GM19463 (cell line): ENCODE measurements around the gene TEPSIN.

ENCODE experiments used
- ATAC-seq: cut with Tn5 transposase; IDR thresholded peaks from one replicate; pipeline ENCODE4 v1.9.1; 2021; ENCODE audit warnings: mild to moderate bottlenecking, moderate library complexity; ENCODE audit not compliant: unreplicated experiment

Gene TEPSIN

DNA sequence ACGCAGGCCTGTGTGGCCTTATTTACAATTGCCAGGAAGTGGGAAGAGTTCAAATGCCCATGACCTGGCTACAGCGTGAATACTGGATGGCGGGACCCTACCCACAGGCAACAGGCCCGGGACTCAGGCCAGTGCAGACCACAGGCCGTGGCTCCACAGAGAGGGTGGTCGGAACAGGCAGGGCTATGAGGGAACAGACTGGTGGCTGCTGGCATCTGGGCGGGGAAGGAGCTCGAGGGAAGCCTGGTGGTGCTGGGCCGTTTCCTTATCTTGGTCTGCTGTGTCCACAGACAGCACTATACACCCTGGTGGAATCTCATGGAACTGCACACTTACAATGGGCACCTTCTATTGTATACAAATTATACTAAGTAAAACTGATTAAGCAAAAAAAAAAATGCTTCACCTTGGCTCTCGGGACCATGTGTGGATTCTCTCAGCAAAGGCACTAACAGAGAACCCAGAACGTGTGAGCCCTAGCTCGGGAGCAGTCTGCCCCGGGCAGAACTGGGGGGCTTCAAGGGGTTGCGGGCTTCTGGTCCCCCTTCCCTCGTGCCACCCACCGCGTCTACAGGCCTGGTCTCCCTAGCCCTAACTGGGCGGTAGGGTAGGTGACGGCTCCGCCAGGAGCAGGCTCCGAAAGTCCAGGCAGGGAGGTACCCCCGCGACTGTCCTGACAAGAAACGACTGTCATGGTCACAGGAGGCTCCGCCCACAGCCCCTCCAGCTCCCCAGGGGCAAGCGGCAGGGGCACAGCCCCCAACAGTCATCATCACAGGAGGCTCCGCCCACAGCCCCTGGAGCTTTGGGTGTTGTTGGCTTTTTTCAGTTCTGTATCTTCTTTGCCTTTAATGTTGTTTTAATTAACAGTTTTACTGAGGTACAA is 37.9 kb downstream of the TEPSIN start:
- ATAC-seq: no peak

DNA sequence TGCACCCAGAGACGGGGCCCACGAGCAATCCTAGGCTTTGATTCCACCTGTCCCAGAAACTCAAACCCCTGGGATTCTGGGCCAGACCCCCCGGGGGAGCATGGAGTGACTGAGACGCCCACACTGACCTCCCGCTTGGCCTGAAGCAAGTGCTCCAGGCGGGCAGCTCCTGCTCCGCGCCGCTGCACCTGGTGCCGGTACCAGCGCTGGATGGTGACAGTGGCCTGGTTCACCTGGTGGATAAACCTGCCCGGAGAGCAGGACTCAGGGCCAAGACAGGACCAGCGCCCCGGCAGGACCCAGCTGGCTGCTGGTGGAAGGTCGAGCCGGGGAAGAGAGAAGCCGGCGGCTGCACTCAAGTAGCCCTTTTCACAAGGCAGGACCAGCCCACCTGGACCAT is 38.7 kb downstream of the TEPSIN start:
- no peak for ATAC-seq

DNA sequence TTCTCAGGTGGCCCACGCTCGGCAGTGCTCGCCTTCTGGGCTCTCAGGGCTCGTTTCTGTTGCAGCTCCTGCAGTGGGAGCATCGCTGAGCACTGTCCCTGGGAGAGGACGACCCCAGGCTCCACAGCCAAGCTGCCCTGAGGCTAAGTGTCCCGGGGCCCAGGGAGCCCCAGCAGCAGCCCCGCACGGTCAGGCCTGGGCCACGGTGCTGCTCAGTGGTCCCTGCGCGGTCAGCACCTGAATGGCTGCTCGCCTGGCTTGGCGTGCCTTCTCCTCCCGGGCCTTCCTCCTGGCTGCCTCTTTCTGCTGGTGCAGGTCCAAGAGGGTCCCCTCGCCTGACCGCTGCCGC is 39.4 kb downstream of the TEPSIN start:
- no peak for ATAC-seq

DNA sequence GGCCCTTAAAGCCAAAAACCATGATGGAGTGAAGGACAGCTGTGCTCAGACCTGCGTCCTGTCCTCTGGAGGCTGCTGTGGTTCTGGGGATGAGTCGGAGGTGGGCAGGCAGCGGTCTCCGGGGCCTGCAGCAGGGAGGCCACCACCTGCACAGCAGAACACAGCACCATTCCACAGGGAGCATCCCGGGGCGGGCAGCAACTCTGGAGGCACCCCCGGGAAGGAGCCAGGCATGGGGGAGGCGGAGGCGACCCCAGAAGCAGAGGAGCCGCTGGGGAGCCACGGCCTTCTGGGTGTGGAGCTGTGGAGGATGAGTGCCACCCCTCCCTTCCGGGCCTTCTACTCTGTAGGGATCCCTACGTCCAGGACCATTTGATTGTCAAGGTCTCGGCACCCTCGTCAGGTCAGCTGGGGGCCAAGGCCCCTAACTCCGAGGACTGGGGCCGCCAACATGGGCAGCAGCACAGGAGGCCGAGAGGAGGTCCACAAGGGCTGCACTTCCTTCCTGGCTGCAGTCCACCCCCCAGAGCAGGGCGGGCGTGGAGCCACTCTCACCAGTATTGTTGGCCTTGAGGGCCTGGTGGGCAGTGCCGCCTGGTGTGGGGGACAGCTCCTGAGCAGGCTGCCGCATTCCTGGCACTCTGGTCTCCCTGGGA is 39.9 kb downstream of the TEPSIN start:
- ATAC-seq: no peak

DNA sequence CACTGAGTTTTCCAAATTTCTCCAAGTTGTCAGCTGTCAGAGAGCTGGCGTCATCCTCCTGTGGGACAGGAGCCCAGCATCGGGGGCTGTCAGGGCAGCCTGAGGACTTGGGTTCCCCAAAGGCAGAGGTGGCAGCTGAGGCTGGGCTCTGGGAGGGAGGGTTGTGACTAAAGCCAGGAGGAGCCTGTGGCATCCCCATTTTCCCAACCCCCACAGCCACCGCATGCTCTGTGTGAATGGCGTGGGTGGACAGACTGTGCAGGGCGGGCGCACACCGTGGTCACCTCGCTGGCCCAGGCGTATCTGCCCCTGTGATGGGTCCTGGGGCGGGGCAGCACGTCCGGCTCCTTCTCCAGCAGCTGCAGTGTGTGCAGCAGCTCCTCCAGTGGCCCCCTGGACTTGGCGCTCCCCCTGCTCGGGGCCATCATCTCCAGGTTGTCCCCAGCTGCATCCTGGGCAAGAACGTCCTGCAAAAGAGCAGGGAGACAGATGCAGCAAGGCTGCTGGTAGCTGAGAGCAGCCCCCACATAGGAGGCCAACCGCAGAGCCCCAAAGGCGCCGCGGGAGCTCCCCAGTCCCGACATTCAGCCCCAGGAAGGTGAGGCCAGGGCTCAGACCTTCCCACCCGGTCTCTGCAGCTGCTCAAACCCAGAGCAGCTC is 40.9 kb downstream of the TEPSIN start:
- no peak for ATAC-seq

DNA sequence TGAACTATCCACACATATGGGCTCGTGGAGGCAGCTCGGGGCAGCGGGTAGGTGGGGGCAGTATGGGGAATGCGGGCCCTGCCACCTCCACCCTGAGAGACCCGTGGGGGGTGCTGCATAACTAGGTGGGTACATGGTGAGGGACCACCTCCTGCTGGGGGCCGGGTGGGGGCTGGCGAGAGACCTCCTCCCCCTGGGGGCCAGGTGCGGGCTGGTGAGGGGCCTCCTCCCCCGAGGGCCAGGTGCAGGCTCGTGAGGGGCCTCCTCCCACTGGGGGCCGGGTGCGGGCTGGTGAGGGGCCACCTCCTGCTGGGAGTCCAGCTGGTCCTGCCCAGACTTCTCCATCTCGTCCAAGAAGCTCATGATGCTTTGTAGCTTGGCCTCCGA is 41.5 kb downstream of the TEPSIN start:
- no peak for ATAC-seq

DNA sequence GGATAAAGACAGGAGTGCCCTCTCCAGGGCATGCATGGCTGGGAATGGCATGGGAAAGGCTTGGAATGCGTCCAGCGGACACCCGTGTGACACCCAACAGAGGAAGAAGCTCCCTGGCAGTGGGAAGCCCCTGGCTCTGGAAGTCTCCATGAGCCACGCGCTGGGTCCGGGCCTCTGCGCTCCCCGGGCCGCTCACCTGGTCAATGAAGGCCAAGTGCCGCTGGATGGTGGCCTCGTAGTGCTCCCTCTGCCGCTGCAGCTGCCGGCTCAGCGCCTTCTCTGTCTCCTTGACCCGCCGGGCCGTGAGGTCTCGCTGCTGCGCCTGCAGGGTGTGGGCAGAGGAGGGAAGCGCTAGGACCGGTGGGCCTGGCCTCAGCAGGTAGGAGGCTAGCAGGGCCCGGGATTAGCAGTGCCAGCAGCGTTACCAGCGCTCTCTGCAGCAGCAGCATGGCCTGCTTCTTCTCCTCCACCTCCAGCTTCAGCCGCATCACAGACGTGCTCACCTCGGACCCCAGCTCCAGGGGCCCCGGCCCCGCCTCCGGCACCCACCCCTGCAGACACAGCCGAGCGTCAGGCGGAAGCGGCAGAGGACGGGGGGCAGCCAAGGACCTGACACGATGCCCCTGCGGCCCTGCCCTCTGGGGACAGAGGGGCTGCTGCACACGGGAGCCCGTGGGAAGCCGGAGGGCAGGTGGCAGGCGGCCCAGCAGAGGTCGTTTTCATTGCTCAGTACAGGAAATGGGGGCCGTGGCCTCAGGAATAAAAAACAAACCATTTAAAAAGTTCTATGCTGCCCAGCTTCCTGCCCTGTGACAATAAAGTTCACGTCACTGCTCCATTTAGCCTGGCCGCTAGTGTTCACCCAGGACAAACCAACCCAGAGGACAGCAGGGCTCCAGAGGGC is 42.1 kb downstream of the TEPSIN start:
- ATAC-seq: no peak

DNA sequence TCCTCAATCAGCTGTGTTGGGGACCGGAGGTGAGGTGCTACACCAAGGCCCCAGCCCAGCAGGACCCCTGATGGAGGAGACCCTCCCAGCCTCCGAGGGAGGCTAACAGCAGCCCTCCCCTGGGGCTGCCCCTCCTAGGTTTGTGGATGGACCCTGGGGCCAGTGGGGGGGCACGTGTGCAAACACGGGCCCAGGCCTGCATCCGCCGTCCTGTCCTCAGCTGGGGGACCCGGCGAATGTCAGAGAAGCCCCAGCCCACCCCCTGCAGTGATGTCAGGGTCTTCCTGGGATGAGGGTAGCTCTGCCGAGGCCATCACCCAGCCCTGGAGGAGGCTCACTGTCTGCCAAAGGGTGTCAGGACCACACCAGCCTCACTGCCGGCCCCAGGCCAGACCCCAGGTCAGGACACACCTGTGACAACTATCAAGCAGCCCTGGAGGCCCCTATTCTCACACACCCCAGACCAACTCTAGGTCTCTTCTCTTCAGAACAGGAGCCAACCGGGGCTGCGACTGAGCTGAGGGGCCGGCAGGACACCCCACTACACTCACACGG is 42.8 kb downstream of the TEPSIN start:
- ATAC-seq: no peak

DNA sequence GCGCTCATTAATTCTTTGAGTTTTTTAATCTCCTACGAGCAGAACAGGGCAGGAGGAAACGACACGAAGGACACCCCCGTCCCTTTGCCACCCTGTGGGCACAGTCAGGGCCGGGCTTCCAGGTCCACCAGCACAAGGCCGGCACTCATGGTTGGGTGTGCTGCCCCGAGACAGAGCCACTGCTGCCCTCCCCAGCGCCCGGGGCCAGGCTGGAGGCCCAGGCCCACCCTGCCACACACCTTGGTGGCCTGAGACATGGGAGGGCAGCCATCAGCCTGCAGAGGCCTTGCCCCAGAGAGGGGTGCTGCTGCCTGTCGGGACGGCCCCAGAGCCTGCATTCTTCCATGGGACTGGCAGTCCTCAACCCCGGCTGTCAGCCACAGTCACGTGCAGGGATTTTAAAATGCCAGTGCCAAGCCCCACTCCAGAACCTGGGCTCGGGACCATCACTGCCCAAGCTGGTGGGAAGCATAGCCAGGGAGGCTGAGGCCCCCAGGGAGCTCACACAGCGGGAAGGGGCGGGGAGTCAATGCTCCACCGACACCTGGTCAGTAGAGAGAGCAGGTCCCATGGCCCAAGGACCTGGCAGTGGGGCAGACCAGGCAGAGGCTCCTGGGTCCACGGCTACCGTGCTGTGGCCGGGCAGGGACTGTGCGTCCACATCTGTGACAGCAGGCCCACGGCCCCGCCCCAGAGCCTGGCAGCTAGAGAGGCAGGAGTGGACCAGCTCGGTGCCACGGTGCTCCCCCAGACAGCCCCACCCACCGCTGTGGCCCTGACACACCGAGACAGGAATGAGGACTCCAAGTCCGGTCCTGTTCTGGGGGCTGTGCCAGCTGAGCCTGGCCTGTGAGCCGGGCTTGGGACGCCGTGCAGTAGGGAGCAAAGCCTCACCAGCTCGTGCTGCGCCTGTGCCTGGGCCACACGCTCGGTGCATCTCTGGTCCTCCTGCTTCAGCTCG is 43.6 kb downstream of the TEPSIN start:
- ATAC-seq: no peak

DNA sequence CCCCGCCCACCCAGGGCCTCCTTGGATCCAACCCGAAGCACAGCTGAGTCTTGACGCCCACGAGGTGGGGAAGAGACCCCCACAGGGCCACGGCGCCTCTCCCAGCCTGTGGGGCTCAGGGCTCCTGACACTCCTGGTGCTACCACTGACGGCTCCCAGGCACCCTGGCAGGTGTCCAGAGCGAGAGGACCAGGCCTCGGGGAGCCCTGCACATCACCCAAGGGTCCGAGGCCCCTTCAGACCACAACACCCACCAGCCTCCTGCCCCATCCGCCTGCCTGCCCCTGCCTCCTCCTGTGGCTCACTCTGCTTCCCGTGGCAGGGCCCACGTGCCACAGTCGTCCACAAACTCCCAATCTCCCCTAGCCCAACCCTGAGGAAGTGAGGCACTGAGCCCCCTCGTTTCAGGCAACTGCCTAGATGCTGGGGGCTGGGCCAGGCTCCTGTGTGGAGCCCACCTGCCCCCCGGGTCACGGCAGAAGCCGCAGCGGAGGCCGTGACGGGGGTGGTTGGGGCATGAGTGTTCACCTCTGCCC is 44.6 kb downstream of the TEPSIN start:
- no peak for ATAC-seq

DNA sequence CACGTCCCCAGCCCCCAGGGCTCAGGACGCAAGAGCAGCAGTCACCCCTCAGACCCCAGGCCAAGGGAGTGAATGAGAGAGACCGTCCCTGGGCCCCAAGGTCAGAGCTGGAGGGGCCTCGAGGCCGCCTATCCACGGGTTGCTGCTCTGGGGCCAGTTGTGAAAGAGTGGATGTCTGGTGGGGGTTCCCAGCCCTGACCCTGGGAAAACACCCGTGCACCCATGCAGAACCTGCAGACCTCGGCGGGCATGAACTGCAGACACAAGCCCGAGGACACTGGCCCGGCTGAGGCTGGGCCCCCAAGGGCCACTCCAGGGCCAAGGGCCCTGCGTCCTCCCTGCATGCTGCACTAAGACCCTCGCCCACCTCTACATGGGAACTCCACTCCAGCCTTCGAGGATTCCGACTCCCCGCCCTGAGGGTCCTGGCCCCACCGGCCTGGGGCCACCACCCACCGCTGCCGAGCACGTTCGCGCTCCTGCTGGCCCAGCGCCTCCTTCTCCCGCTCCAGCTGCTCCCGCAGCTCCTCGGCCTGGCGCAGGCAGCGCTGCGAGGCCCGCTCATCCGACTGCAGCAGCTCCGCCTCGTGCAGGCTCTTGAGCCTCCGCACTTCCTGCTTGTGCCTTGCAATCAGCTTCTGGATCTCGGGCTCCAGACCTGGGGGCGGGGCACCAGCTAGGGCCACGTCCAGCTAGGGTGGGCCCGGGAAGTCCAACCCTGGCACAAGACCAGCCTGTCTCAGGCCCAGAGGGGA is 45.2 kb downstream of the TEPSIN start:
- ATAC-seq: no peak

DNA sequence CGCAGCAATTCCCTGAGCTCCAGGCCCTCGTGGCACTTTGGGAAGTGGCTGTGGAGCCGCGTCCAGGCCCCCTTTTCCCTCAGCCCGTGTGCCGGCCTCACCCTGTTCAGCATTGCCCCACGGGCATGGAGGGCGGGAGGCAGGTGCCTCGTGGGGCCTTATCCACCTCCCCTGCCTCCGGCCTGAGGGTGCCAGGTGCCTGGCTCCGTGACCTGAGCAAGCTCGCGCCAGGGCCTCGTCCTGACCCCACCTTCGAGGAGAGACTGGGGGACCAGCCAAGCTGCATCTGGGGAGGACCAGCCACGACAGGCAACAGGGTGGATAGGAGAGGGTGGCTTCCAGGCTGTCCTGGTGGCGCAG is 45.8 kb downstream of the TEPSIN start:
- no peak for ATAC-seq

DNA sequence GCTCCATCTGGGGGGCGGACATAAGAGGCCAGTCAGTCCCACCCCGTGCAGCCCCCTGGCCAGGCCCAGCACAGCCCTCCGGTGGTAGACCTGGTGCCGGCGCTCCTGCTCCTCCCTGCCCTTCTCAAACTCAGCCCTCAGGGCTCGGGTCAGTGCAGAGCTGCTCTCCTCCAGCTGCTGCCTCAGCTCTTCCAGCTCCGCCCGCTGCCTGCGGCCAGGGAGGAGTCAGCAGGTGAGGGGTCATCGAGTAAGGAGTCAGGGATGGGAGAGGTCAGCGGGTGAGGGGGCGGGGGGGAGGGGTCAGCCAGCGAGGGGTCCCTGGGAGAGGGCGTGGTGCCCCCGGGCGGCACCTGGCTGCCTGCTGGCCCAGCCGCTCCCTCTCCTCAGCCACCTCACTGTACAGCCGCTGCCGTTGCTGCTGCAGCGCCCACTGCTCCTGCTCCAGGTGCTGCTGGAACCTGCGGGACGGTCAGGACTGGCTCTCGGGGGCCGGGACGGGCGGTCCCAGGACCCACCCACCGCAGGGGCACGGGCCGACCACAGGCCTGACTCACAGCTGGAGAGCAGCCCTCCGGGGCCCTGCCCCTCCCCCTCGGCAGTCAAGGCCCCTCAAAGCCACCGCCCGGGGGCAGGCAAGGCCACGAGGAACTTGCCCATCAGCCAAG is 46.3 kb downstream of the TEPSIN start:
- no peak for ATAC-seq

DNA sequence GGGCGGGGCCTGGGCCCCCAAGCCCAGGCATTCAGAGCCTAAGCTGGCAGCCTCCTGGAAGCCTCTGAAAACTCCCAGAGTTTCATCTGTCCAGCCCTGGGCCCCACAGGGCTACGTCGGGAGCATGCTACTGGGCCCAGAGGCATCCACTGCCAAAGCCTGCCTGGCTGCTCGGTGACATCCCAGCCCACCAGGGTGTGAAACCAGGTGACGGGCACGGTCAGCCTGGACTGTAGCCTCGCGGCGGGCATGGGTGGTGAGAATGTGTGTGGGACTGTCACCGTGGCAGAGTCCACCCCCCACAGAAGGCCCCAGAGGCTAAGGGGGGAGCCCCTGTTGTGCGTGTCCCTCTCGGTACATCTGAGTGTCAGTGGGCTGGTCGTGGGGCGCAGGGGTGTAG is 47.2 kb downstream of the TEPSIN start:
- no peak for ATAC-seq

DNA sequence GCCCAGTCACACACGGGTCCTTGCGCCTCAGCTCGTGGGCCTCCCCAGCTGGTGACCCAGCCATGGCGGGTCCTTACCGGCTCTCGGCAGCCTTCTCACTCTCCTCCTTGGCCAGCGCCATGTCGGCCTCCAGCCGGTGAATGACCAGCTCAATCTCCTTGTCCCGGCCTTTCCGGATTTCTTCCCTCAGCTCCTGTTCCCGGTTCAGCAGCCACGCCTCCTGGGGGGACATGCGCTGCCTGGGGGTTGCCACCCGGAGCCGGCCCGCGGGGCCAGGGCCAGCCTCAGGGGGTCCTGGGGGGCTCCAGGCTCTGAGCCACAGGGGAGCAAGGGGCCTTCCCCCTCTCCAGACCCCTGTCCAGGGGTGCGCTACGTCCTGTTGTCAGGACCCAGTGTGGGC is 47.7 kb downstream of the TEPSIN start:
- no peak for ATAC-seq

DNA sequence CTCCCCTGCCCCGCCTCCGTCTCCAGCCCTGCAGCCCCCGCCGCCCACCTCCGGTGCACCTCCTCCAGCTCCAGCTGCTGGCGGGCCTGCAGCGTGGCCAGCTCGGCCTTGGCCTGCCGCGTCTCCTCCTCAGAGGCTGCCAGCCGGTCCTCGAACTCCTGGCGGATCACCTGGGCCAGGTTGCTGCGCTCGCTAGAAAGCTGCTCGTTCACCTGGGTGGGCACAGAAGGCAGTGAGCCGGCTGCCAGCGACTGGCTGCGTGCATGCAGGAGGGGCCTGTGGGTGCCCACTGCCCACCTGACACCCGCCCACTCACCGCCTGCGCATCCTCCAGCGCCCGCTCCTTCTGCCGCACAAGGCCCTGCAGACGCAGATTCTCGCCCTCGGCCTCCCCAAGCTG is 48.3 kb downstream of the TEPSIN start:
- no peak for ATAC-seq

DNA sequence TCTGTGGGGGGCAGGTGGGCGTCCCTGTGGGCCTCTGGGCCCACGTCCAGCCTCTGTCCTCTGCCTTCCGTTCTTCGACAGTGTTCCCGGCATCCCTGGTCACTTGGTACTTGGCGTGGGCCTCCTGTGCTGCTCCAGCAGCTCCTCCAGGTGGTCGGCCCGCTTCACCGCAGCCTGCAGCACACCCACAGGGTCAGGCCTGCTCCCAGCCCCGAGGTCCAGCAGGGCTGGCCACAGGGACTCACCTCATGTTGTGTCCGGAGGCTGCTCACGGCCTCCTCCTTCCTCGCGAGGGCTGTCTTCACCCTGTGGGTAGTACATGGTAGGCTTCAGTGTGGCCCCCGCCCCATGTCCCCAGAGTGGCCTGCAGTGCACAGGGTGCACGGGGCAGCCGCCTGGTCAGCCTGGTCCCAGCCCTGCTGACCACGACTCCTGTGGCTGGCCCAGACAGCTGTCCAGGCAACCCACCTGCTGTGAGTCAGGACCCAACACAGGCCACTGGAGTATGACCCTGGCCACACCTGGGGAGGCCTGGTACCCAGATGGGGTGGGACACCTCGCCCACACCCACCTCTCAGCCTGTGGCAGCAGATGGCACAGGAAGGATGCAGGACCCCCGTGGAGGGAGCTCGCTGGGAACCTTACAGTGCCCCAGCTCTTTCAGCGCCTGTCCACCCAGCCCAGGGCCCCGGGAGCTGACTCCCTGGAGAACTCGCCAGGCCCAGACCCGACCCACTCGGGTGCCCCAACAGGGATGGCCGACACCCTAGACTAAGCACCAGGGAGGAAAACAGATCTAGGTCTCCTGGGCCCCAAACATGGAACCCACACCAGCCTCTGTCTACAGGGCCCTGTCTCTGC is 49.0 kb downstream of the TEPSIN start:
- no peak for ATAC-seq
